ENCODE data around the gene RRP1B.
A peak's percentile ranks its signal among the peaks of the same experiment; 100 is the strongest.

RRP1B gene

GRCh38 chr21:43707462-43707861, 48.1 kb downstream of the RRP1B start:
- TF ChIP-seq EP300 (IDR thresholded peaks at IDR 0.05; ENCODE audit: borderline replicate concordance) (no peak), YY1 (IDR thresholded peaks at IDR 0.05; ENCODE audit: low read depth) (no peak), NFIC (IDR thresholded peaks at IDR 0.05) (no peak), EGR1 (IDR thresholded peaks at IDR 0.05) (no peak), ZBTB7A (IDR thresholded peaks at IDR 0.05; ENCODE audit: low read depth) (no peak), TCF12 (IDR thresholded peaks at IDR 0.05; ENCODE audit: low read depth) (no peak), TEAD4 (IDR thresholded peaks at IDR 0.05) (no peak), CEBPB (IDR thresholded peaks at IDR 0.05) (no peak), REST (IDR thresholded peaks at IDR 0.05; ENCODE audit: low read depth) (no peak), TAF1 (IDR thresholded peaks at IDR 0.05; ENCODE audit: low read depth) (no peak), USF1 (IDR thresholded peaks at IDR 0.05) (no peak), FOXM1 (IDR thresholded peaks at IDR 0.05; ENCODE audit: borderline replicate concordance, low read depth) (no peak), CREB1 (IDR thresholded peaks at IDR 0.05; ENCODE audit: low read depth) (no peak), MAX (IDR thresholded peaks at IDR 0.05) (no peak), RAD21 (IDR thresholded peaks at IDR 0.05; ENCODE audit: low read depth) (no peak)

- TF ChIP-seq MAX (IDR thresholded peaks at IDR 0.05) (peak; percentile 60; the same call in 1 of the 2 replicates), YY1 (IDR thresholded peaks at IDR 0.05; ENCODE audit: low read depth) (0 out of 2 replicates have a peak, but pooled peaks have one; percentile 33), TEAD4 (IDR thresholded peaks at IDR 0.05) (peak; percentile 85), FOXM1 (IDR thresholded peaks at IDR 0.05; ENCODE audit: borderline replicate concordance, low read depth) (peak; percentile 75), TCF12 (IDR thresholded peaks at IDR 0.05; ENCODE audit: low read depth) (peak; percentile 95), EP300 (IDR thresholded peaks at IDR 0.05; ENCODE audit: borderline replicate concordance) (peak; percentile 92), EGR1 (IDR thresholded peaks at IDR 0.05) (no peak), USF1 (IDR thresholded peaks at IDR 0.05) (no peak), NFIC (IDR thresholded peaks at IDR 0.05) (peak; percentile 86)
These were observed 49.5 kb downstream of the RRP1B start for GRCh38 chr21:43708745-43709381.

- TF ChIP-seq NFIC (IDR thresholded peaks at IDR 0.05) = peak; percentile 74
- no peak for TF ChIP-seq ZBTB7A (IDR thresholded peaks at IDR 0.05; ENCODE audit: low read depth)
- no peak for TF ChIP-seq CREB1 (IDR thresholded peaks at IDR 0.05; ENCODE audit: low read depth)
- 0 out of 2 replicates have a peak, but pooled peaks have one; percentile 26 for TF ChIP-seq YY1 (IDR thresholded peaks at IDR 0.05; ENCODE audit: low read depth)
- TF ChIP-seq TAF1 (IDR thresholded peaks at IDR 0.05; ENCODE audit: low read depth) = no peak; the same call in 1 of the 2 replicates
- TF ChIP-seq USF1 (IDR thresholded peaks at IDR 0.05) = no peak
- TF ChIP-seq FOXM1 (IDR thresholded peaks at IDR 0.05; ENCODE audit: borderline replicate concordance, low read depth) = peak; percentile 92
- peak; percentile 84 for TF ChIP-seq TEAD4 (IDR thresholded peaks at IDR 0.05)
- TF ChIP-seq CEBPB (IDR thresholded peaks at IDR 0.05) = peak; percentile 90
- TF ChIP-seq EP300 (IDR thresholded peaks at IDR 0.05; ENCODE audit: borderline replicate concordance) = peak; percentile 92
- peak; percentile 81 for TF ChIP-seq TCF12 (IDR thresholded peaks at IDR 0.05; ENCODE audit: low read depth)
- no peak for TF ChIP-seq REST (IDR thresholded peaks at IDR 0.05; ENCODE audit: low read depth)
- TF ChIP-seq EGR1 (IDR thresholded peaks at IDR 0.05) = no peak
- peak; percentile 26 for TF ChIP-seq RAD21 (IDR thresholded peaks at IDR 0.05; ENCODE audit: low read depth)
- TF ChIP-seq MAX (IDR thresholded peaks at IDR 0.05) = peak; percentile 54; the same call in 1 of the 2 replicates
These were observed 53.0 kb downstream of the RRP1B start for GRCh38 chr21:43712268-43712942.

- TF ChIP-seq CEBPB (IDR thresholded peaks at IDR 0.05) (no peak), TEAD4 (IDR thresholded peaks at IDR 0.05) (no peak), FOXM1 (IDR thresholded peaks at IDR 0.05; ENCODE audit: borderline replicate concordance, low read depth) (no peak), TCF12 (IDR thresholded peaks at IDR 0.05; ENCODE audit: low read depth) (no peak), CREB1 (IDR thresholded peaks at IDR 0.05; ENCODE audit: low read depth) (no peak), REST (IDR thresholded peaks at IDR 0.05; ENCODE audit: low read depth) (no peak)
These were observed 57.2 kb downstream of the RRP1B start for GRCh38 chr21:43716376-43717165.
